Gastroesophageal sphincter (tissue), 4 donors: Measurements from ENCODE around the gene SNPH. TPM values are rescaled to one million over a fixed set of nuclear protein-coding genes. Genes with fewer than 3 reads are reported as not detected.
A peak's percentile ranks its signal among the peaks of the same experiment; 100 is the strongest.

Experiments used
- ATAC-seq: fragments of 150-250 bp; one replicate; pipeline ENCODE4 v1.9.1; 2016; ENCODE audit warnings: mild to moderate bottlenecking, moderate library complexity
- H3K27ac ChIP-seq, 4 donors: fragments of 200-600 bp; sonication (generic) in 3 of 4; 1 replicate in 3 of 4; 2 replicates in 1 of 4; pipeline ENCODE4 v1.5.1; 2016 to 2019
- H3K27me3 ChIP-seq: fragments of 200-600 bp; sonication (generic); one replicate; pipeline ENCODE4 v1.5.1; 2019
- H3K36me3 ChIP-seq, 2 donors: fragments of 200-600 bp; sonication (generic); one replicate each; pipeline ENCODE4 v1.5.1; 2019; ENCODE audit warnings: control low read depth in 1 of 2
- H3K4me1 ChIP-seq, 3 donors: fragments of 200-600 bp; sonication (generic); 1 replicate in 2 of 3; 2 replicates in 1 of 3; pipeline ENCODE4 v1.5.1; 2016 to 2019; ENCODE audit warnings: control low read depth in 2 of 3
- H3K4me3 ChIP-seq, 2 donors: fragments of 200-600 bp; sonication (generic); one replicate each; pipeline ENCODE4 v1.5.1; 2019; ENCODE audit warnings: mild to moderate bottlenecking in 1 of 2, moderate library complexity in 1 of 2
- H3K9me3 ChIP-seq, 3 donors: fragments of 200-600 bp; sonication (generic); one replicate each; pipeline ENCODE4 v1.5.1; 2017 to 2019; ENCODE audit warnings: control low read depth in 2 of 3
- CTCF ChIP-seq, 4 experiments: fragments of 200-600 bp in 2 of 4; fragments of 450-650 bp in 2 of 4; sonication (generic) in 1 of 4; IDR thresholded peaks; one replicate each; pipeline ENCODE4 v1.5.1; 2017 to 2019; ENCODE audit warnings: antibody characterized with exemption in 4 of 4, mild to moderate bottlenecking in 2 of 4, moderate library complexity in 2 of 4
- EP300 ChIP-seq: sonication (generic); formaldehyde crosslinking; IDR thresholded peaks from one replicate; pipeline ENCODE4 v1.6.1; 2017; ENCODE audit warnings: antibody characterized with exemption, mild to moderate bottlenecking
- POLR2A ChIP-seq, 2 donors: fragments of 450-650 bp; IDR thresholded peaks; one replicate each; pipeline ENCODE4 v1.6.1; 2017; ENCODE audit warnings: antibody characterized with exemption in 2 of 2, mild to moderate bottlenecking in 2 of 2, moderate library complexity in 1 of 2
- POLR2AphosphoS5 ChIP-seq: sonication (generic); formaldehyde crosslinking; IDR thresholded peaks from one replicate; pipeline ENCODE4 v1.6.1; 2017; ENCODE audit warnings: antibody characterized with exemption
- WGBS, 2 donors: methylation state at CpG; one replicate each; pipeline ENCODE4 v1.1.5; 2018; ENCODE audit warnings: low coverage in 1 of 2; 5-methylcytosine and 5-hydroxymethylcytosine counted together
- total RNA-seq, 4 donors: library from RNA; depleted of rRNA; stranded (reverse); fragments of >200 nt; gene quantifications; one replicate each; pipeline ENCODE4 v1.1.0, GENCODE V29; 2016

Gene SNPH
- total RNA-seq, 4 donors from 2014 or later, result 9.8 to 31.6 (median 12.5) TPM

- no peak for ATAC-seq
- Histone ChIP-seq H3K36me3 (peaks cover 0 to 15% of the 10 kb centered on the region in 2 donors), H3K4me1 (peaks cover 0 to 14% (median 4%) of the 10 kb centered on the region in 3 donors), H3K27ac (no peak overlapping the region), H3K27me3 (no peaks in the 10 kb centered on the region), H3K4me3 (no peak overlapping the region), H3K9me3 (no peaks in the 10 kb centered on the region)
- 60% methylated on average over 1 of the region's 12 CpGs; no CpG with 5 or more reads in 1 of the 2 donors for WGBS, 2 donors
- TF ChIP-seq POLR2A (IDR thresholded peaks at IDR 0.05) (no peak), CTCF (IDR thresholded peaks at IDR 0.05) (no peak), EP300 (no peak), POLR2AphosphoS5 (no peak)
Measured at GRCh38 chr20:1310506-1311190, 44.6 kb downstream of the SNPH start.

GRCh38 chr20:1312308-1312707 lies 46.2 kb downstream of the SNPH start:
- WGBS, 2 donors, result 92 to 93% methylated on average over 2 to 5 of the region's 20 CpGs
- H3K27me3 ChIP-seq, result no peaks in the 10 kb centered on the region
- no peak overlapping the region for H3K4me3 ChIP-seq
- no peak for TF ChIP-seq POLR2A (IDR thresholded peaks at IDR 0.05)
- TF ChIP-seq CTCF (IDR thresholded peaks at IDR 0.05), result no peak
- TF ChIP-seq EP300, result no peak
- peaks cover 0 to 4% of the 10 kb centered on the region in 2 donors for H3K36me3 ChIP-seq
- no peak overlapping the region for H3K27ac ChIP-seq
- H3K4me1 ChIP-seq, result peaks cover 0 to 14% (median 4%) of the 10 kb centered on the region in 3 donors
- no peak for ATAC-seq
- H3K9me3 ChIP-seq, result no peaks in the 10 kb centered on the region

GRCh38 chr20:1312904-1313235 lies 46.8 kb downstream of the SNPH start:
- TF ChIP-seq CTCF (IDR thresholded peaks at IDR 0.05) (no peak), POLR2A (IDR thresholded peaks at IDR 0.05) (no peak), POLR2AphosphoS5 (no peak), EP300 (no peak)
- WGBS, 2 donors, result no CpG with 5 or more reads among the region's 16 CpGs
- Histone ChIP-seq H3K4me3 (peak overlapping the region in 1 of 2 donors; percentile 40), H3K27ac (no peak overlapping the region), H3K4me1 (peaks cover 0 to 14% (median 4%) of the 10 kb centered on the region in 3 donors), H3K36me3 (no peaks in the 10 kb centered on the region), H3K27me3 (no peaks in the 10 kb centered on the region), H3K9me3 (no peaks in the 10 kb centered on the region)
- ATAC-seq, result no peak

- ATAC-seq, result peak; percentile 84
- TF ChIP-seq POLR2AphosphoS5 (peak; percentile 40), CTCF (IDR thresholded peaks at IDR 0.05) (peak in 3 of 4 experiments; percentile 95 to 99 (median 97)), EP300 (no peak), POLR2A (IDR thresholded peaks at IDR 0.05) (no peak)
- Histone ChIP-seq H3K4me1 (peaks cover 0 to 14% (median 4%) of the 10 kb centered on the region in 3 donors), H3K27ac (no peak overlapping the region), H3K4me3 (peak overlapping the region in 1 of 2 donors; percentile 40), H3K36me3 (no peaks in the 10 kb centered on the region), H3K9me3 (no peaks in the 10 kb centered on the region), H3K27me3 (no peaks in the 10 kb centered on the region)
- WGBS, 2 donors, result no CpG with 5 or more reads among the region's 38 CpGs
Measured at GRCh38 chr20:1313236-1313964, 47.3 kb downstream of the SNPH start.

- Histone ChIP-seq H3K27ac (no peak overlapping the region), H3K27me3 (no peaks in the 10 kb centered on the region), H3K9me3 (no peaks in the 10 kb centered on the region), H3K4me3 (no peak overlapping the region), H3K36me3 (no peaks in the 10 kb centered on the region), H3K4me1 (peaks cover 0 to 14% (median 4%) of the 10 kb centered on the region in 3 donors)
- ATAC-seq, result no peak
- 69 to 76% methylated on average over 5 of the region's 5 CpGs for WGBS, 2 donors
- TF ChIP-seq EP300 (no peak), POLR2AphosphoS5 (no peak), CTCF (IDR thresholded peaks at IDR 0.05) (no peak), POLR2A (IDR thresholded peaks at IDR 0.05) (no peak)
Measured at GRCh38 chr20:1315804-1316203, 49.7 kb downstream of the SNPH start.
